Vagina (tissue), 2 donors: ENCODE results near the gene BMPR1B. TPM values are rescaled to one million over a fixed set of nuclear protein-coding genes. Genes with fewer than 3 reads are reported as not detected.

Experiments used
- DNase-seq, 2 donors: peaks; one replicate each; pipeline ENCODE4 v3.0.0-alpha.2; 2017; ENCODE audit errors: extremely low spot score in 2 of 2
- H3K27ac ChIP-seq: fragments of 200-600 bp; sonication (generic); one replicate; pipeline ENCODE4 v1.5.1; 2019
- H3K27me3 ChIP-seq: fragments of 200-600 bp; sonication (generic); one replicate; pipeline ENCODE4 v1.5.1; 2019
- H3K36me3 ChIP-seq, 2 donors: fragments of 200-600 bp; sonication (generic); one replicate each; pipeline ENCODE4 v1.5.1; 2017 to 2019
- H3K4me1 ChIP-seq: fragments of 200-600 bp; sonication (generic); one replicate; pipeline ENCODE4 v1.5.1; 2019
- H3K4me3 ChIP-seq, 2 donors: fragments of 200-600 bp; sonication (generic); 1 replicate in 1 of 2; 2 replicates in 1 of 2; pipeline ENCODE4 v1.5.1; 2016 to 2019
- H3K9me3 ChIP-seq: fragments of 200-600 bp; sonication (generic); one replicate; pipeline ENCODE4 v1.5.1; 2019
- CTCF ChIP-seq, 3 experiments: fragments of 450-650 bp in 2 of 3; fragments of 200-600 bp in 1 of 3; sonication (generic) in 1 of 3; IDR thresholded peaks; one replicate each; pipeline ENCODE4 v1.5.1; 2017 to 2019; ENCODE audit warnings: antibody characterized with exemption in 3 of 3, mild to moderate bottlenecking in 2 of 3, moderate library complexity in 2 of 3
- POLR2A ChIP-seq, 2 donors: fragments of 450-650 bp; IDR thresholded peaks; one replicate each; pipeline ENCODE4 v1.6.1; 2017; ENCODE audit warnings: antibody characterized with exemption in 2 of 2, mild to moderate bottlenecking in 2 of 2, moderate library complexity in 2 of 2
- POLR2AphosphoS5 ChIP-seq, 2 donors: sonication (generic); formaldehyde crosslinking; IDR thresholded peaks; one replicate each; pipeline ENCODE4 v1.9.0; 2017; ENCODE audit warnings: antibody characterized with exemption in 2 of 2, mild to moderate bottlenecking in 2 of 2, low read depth in 1 of 2; ENCODE audit not compliant: insufficient read depth in 1 of 2
- intact Hi-C: fragments of 100-400 bp; cut with DNase I; formaldehyde crosslinking; loops from one replicate; pipeline ENCODE4 v1.15.1; 2023
- total RNA-seq: library from RNA; depleted of rRNA; stranded (reverse); fragments of >200 nt; gene quantifications from one replicate; pipeline ENCODE4 v1.2.3, GENCODE V29; 2016

Gene BMPR1B
- total RNA-seq = 0.49 TPM

- no peaks in the 10 kb centered on the region for H3K9me3 ChIP-seq
- no peak for DNase-seq
- peak within 1 kb of the TSS; percentile 44 to 55 for H3K4me3 ChIP-seq
- no peaks in the 10 kb centered on the region for H3K36me3 ChIP-seq
- no peaks in the 10 kb centered on the region for H3K27me3 ChIP-seq
- intact Hi-C loops = no loop called here
- TF ChIP-seq POLR2AphosphoS5 (IDR thresholded peaks at IDR 0.05; ENCODE audit: insufficient read depth in 1 of 2, low read depth in 1 of 2) = no peak
- TF ChIP-seq CTCF (IDR thresholded peaks at IDR 0.05) = no peak
- peaks cover 4% of the 10 kb centered on the region for H3K4me1 ChIP-seq
- no peak within 1 kb of the TSS for H3K27ac ChIP-seq
Observed at GRCh38 chr4:94757192-94758140, at the start of gene BMPR1B. TSS of gene BMPR1B (plus strand) at chr4:94757955. CDS start at chr4:95104425, 346,470 bp downstream.

GRCh38 chr4:94711635-94712034 lies 46.1 kb upstream of the BMPR1B start:
- H3K27ac ChIP-seq = no peak overlapping the region
- H3K9me3 ChIP-seq = no peaks in the 10 kb centered on the region
- no peaks in the 10 kb centered on the region for H3K27me3 ChIP-seq
- intact Hi-C loops = no loop called here
- H3K36me3 ChIP-seq = no peaks in the 10 kb centered on the region
- H3K4me1 ChIP-seq = no peaks in the 10 kb centered on the region
- TF ChIP-seq POLR2AphosphoS5 (IDR thresholded peaks at IDR 0.05; ENCODE audit: insufficient read depth in 1 of 2, low read depth in 1 of 2) = no peak
- TF ChIP-seq CTCF (IDR thresholded peaks at IDR 0.05) = no peak
- no peak for TF ChIP-seq POLR2A (IDR thresholded peaks at IDR 0.05)
- no peak for DNase-seq
- H3K4me3 ChIP-seq = no peak overlapping the region

GRCh38 chr4:94714365-94715160 lies 43.2 kb upstream of the BMPR1B start:
- intact Hi-C loops = no loop called here
- Histone ChIP-seq H3K27ac (no peak overlapping the region), H3K4me3 (no peak overlapping the region), H3K36me3 (no peaks in the 10 kb centered on the region), H3K9me3 (no peaks in the 10 kb centered on the region), H3K27me3 (no peaks in the 10 kb centered on the region), H3K4me1 (no peaks in the 10 kb centered on the region)
- no peak for DNase-seq
- TF ChIP-seq POLR2AphosphoS5 (IDR thresholded peaks at IDR 0.05; ENCODE audit: insufficient read depth in 1 of 2, low read depth in 1 of 2) (no peak), POLR2A (IDR thresholded peaks at IDR 0.05) (no peak), CTCF (IDR thresholded peaks at IDR 0.05) (no peak)

GRCh38 chr4:94715726-94716125 lies 42.0 kb upstream of the BMPR1B start:
- Histone ChIP-seq H3K27ac (no peak overlapping the region), H3K27me3 (no peaks in the 10 kb centered on the region), H3K4me1 (no peaks in the 10 kb centered on the region), H3K36me3 (no peaks in the 10 kb centered on the region), H3K4me3 (no peak overlapping the region), H3K9me3 (no peaks in the 10 kb centered on the region)
- intact Hi-C loops = no loop called here
- no peak for DNase-seq
- no peak for TF ChIP-seq CTCF (IDR thresholded peaks at IDR 0.05)
- TF ChIP-seq POLR2A (IDR thresholded peaks at IDR 0.05) = no peak
- TF ChIP-seq POLR2AphosphoS5 (IDR thresholded peaks at IDR 0.05; ENCODE audit: insufficient read depth in 1 of 2, low read depth in 1 of 2) = no peak
